A673 (cell line): Measurements from ENCODE around the gene OR10P1. TPM values are rescaled to one million over a fixed set of nuclear protein-coding genes. Genes with fewer than 3 reads are reported as not detected.
"Not testable (repeated sequence)": the region's sequence is repeated elsewhere in the genome, so short reads cannot be mapped to it uniquely, and the experiment has no call there.

ENCODE experiments used
- Bru-seq: library from RNA; stranded (reverse); fragments of 400-500 nt; gene quantifications from one replicate; lab custom pipeline; 2021; lab: Mats Ljungman, UMichigan
- BruChase-seq, 2 experiments: library from RNA; stranded (reverse); fragments of 400-500 nt; gene quantifications; one replicate each; lab custom pipeline; 2021; lab: Mats Ljungman, UMichigan
- BruUV-seq: library from RNA; stranded (reverse); fragments of 400-500 nt; replicated peaks from 2 replicates; lab custom pipeline; 2021; lab: Mats Ljungman, UMichigan
- CTCF ChIA-PET: fragments of 300-600 bp; sonication (Branson Sonifier 250); formaldehyde crosslinking; loops from one replicate; lab custom pipeline; 2022; ENCODE audit warnings: antibody characterized with exemption; lab: Charles Lee
- POLR2A ChIA-PET: fragments of 300-600 bp; sonication (Branson Sonifier 250); formaldehyde crosslinking; loops from one replicate; lab custom pipeline; 2022; ENCODE audit warnings: antibody characterized with exemption; ENCODE audit not compliant: low non-redundant PET; lab: Charles Lee
- DNase-seq: peaks from one replicate; pipeline ENCODE4 v3.0.0-alpha.2; 2015; ENCODE audit warnings: low spot score
- H3K27ac ChIP-seq: fragments of 200-600 bp; sonication (generic); 2 replicates; pipeline ENCODE4 v1.5.1; 2016; ENCODE audit warnings: mixed run types, low read depth, mild to moderate bottlenecking, mixed read lengths, antibody characterized with exemption, low read length; ENCODE audit not compliant: poor library complexity, severe bottlenecking
- H3K27me3 ChIP-seq: fragments of 200-600 bp; sonication (generic); replicated peaks from 2 replicates; pipeline ENCODE4 v1.6.1; 2017; ENCODE audit warnings: mixed run types, low read depth, mild to moderate bottlenecking, mixed read lengths, antibody characterized with exemption, low read length; ENCODE audit not compliant: insufficient read depth, poor library complexity
- H3K36me3 ChIP-seq: fragments of 200-600 bp; sonication (generic); 2 replicates; pipeline ENCODE4 v1.6.1; 2016; ENCODE audit warnings: mixed run types, mild to moderate bottlenecking, mixed read lengths, antibody characterized with exemption, low read length; ENCODE audit not compliant: insufficient read depth, poor library complexity, severe bottlenecking
- H3K4me1 ChIP-seq: fragments of 200-600 bp; sonication (generic); 2 replicates; pipeline ENCODE4 v1.6.1; 2017; ENCODE audit warnings: mixed run types, mild to moderate bottlenecking, mixed read lengths, antibody characterized with exemption, low read length; ENCODE audit not compliant: insufficient read depth, poor library complexity, severe bottlenecking
- H3K4me3 ChIP-seq: fragments of 200-600 bp; sonication (generic); 2 replicates; pipeline ENCODE4 v1.5.1; 2016; ENCODE audit warnings: low read depth, mixed run types, mild to moderate bottlenecking, mixed read lengths, low read length; ENCODE audit not compliant: poor library complexity, severe bottlenecking
- H3K9me3 ChIP-seq: fragments of 200-600 bp; sonication (generic); 2 replicates; pipeline ENCODE4 v1.6.1; 2016; ENCODE audit warnings: mixed run types, low read depth, mild to moderate bottlenecking, mixed read lengths, antibody characterized with exemption, low read length; ENCODE audit not compliant: poor library complexity, severe bottlenecking
- CTCF ChIP-seq: fragments of 300-800, 200-600 bp; sonication (generic); conservative IDR thresholded peaks from 2 replicates; pipeline ENCODE4 v1.5.1; 2017; ENCODE audit warnings: low read depth, mild to moderate bottlenecking, antibody characterized with exemption, low read length, moderate library complexity, mixed read lengths
- EZH2 ChIP-seq: fragments of 200-600 bp; sonication (generic); IDR thresholded peaks from 2 replicates; pipeline ENCODE4 v1.6.1; 2017; ENCODE audit warnings: borderline replicate concordance, low read depth, mild to moderate bottlenecking, mixed read lengths, antibody characterized with exemption, low read length; ENCODE audit not compliant: poor library complexity, severe bottlenecking
- intact Hi-C: fragments of 100-400 bp; cut with micrococcal nuclease; formaldehyde crosslinking; loops from one replicate; pipeline ENCODE4 v1.10.0; 2022; ENCODE audit not compliant: unreplicated experiment
- long read RNA-seq: library from polyadenylated mRNA; stranded (forward); transcript quantifications from one replicate; pipeline ENCODE4 v2.0.0, GENCODE V29; 2022
- total RNA-seq: library from RNA; stranded (reverse); gene quantifications from 2 replicates; pipeline ENCODE4 v1.2.3, GENCODE V29; 2021

Gene OR10P1
- total RNA-seq (not detected in 2 replicates), Bru-seq, nascent RNA (not detected), BruChase-seq, experiment 1, labeled RNA remaining after a 2-hour chase (not detected), BruChase-seq, experiment 2, labeled RNA remaining after a 6-hour chase (not detected)
- long read RNA-seq: 0 reads

- DNase-seq: no peak
- Histone ChIP-seq H3K27me3 (no peaks in the 10 kb centered on the region), H3K36me3 (no peaks in the 10 kb centered on the region)
Observed at GRCh38 chr12:55636853-55637252, at the start of gene OR10P1. OR10P1 (plus strand) TSS chr12:55636892; CDS start chr12:55636892, 0 bp downstream.

GRCh38 chr12:55590152-55590551 lies 46.5 kb upstream of the OR10P1 start:
- POLR2A ChIA-PET, H3K27ac ChIP-seq, CTCF ChIA-PET, H3K4me1 ChIP-seq, H3K9me3 ChIP-seq, H3K36me3 ChIP-seq, intact Hi-C loops, H3K27me3 ChIP-seq, H3K4me3 ChIP-seq, DNase-seq, BruUV-seq: not testable (repeated sequence)

More at GRCh38 chr12:55636853-55637252, at the start of gene OR10P1:
- Histone ChIP-seq H3K4me3 (no peak within 1 kb of the TSS), H3K9me3 (no peaks in the 10 kb centered on the region), H3K27ac (no peak within 1 kb of the TSS), H3K4me1 (no peaks in the 10 kb centered on the region)
- TF ChIP-seq EZH2 (no peak), CTCF (no peak)
- no TSS peak for BruUV-seq
- CTCF ChIA-PET: no interaction called here
- intact Hi-C loops: no loop called here
- POLR2A ChIA-PET: no interaction called here

DNA sequence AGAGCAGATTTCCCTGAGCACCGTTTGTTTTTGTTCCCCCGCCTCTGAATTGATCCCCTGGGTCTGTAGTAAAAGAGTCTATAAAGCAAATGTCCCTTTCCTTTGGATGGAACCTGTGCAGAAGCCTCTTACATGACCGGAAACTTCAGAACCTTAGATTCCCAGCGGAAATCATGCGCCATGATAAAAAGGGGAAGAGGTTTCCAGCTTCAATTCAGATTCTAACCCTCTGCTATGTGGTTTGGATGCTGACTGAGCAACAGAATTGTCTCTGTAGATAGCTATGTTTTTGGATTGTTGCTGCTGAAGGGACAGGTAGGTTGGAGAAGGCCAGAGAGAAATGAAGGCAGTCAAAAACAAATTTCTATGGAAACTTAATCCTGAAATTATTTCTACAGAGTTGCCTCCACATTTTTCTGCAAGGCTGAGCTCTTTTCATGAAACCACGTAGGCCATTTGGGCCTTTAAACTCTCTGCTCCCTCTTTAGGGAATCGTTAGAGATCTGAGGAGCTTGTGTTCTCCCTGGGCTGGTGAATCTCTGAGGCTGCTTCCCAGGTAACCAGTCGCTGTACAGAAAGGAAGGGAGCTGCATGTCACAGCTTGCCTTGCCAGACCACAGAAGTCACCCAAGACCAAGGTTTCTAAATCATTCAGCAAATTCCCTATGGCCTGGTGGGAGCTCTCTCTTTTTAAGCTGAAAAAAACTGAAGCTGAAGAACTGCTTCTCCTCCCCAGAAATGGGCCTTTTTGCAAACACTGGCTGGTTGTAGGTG lies 28.7 kb upstream of the OR10P1 start:
- Histone ChIP-seq H3K4me3 (no peak overlapping the region), H3K9me3 (no peaks in the 10 kb centered on the region), H3K27ac (no peak overlapping the region), H3K36me3 (no peaks in the 10 kb centered on the region), H3K4me1 (no peaks in the 10 kb centered on the region), H3K27me3 (peaks cover 57% of the 10 kb centered on the region)
- no TSS peak for BruUV-seq
- no peak for DNase-seq
- TF ChIP-seq EZH2: no peak
- no peak for TF ChIP-seq CTCF
- POLR2A ChIA-PET: no interaction called here
- intact Hi-C loops: no loop called here
- CTCF ChIA-PET: no interaction called here
